ENCODE data around the gene SLC25A25.

- TF ChIP-seq CTCF (IDR thresholded peaks at IDR 0.05), result no peak
- no peak for TF ChIP-seq POLR2A (IDR thresholded peaks at IDR 0.05)
- TF ChIP-seq POLR2AphosphoS5 (IDR thresholded peaks at IDR 0.05), result no peak
Observed at GRCh38 chr9:128121466-128121810, 53.4 kb downstream of the SLC25A25 start.

Measured in prostate gland (tissue), 2 donors.